NCI-H2107 treated with DMSO at 0.1 percent for 48 hours (cell line): ENCODE results near the gene NTM.

Experiments used
- DNase-seq: peaks from one replicate; lab custom pipeline; 2025; ENCODE audit not compliant: unreplicated experiment; lab: John Stamatoyannopoulos, UW

NTM gene

DNA sequence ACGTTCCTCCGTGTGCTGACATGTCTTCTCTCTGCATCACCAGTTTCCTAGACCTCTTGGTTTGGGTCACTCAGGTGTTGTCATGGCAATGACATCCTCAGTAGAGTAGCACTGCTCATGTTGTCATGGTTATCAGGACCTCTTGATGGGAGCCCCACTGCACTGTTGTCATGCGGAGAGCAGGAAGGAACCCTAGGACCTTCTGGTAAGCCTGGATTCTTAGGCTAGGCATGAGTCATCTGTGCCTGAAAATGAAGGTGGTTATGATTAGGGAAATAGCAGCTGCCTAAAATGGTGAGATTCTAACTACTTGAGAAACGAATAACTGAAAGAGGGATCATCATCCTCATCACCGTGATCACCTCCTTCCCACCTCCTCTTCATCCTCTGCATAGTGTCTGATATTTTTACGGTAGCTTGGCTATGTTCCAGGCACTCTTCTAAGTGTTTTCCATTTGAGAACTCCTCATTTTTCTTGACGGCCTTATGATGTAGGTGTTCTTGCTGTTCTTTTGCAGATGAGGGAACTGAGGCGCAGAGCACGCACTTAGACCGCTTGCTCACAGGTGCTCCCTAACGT is 858.4 kb downstream of the NTM start:
- DNase-seq: no peak

GRCh38 chr11:132231656-132232347 is 861.4 kb downstream of the NTM start:
- DNase-seq: peak; percentile 76

GRCh38 chr11:132234878-132235277 is 864.5 kb downstream of the NTM start:
- no peak for DNase-seq

DNA sequence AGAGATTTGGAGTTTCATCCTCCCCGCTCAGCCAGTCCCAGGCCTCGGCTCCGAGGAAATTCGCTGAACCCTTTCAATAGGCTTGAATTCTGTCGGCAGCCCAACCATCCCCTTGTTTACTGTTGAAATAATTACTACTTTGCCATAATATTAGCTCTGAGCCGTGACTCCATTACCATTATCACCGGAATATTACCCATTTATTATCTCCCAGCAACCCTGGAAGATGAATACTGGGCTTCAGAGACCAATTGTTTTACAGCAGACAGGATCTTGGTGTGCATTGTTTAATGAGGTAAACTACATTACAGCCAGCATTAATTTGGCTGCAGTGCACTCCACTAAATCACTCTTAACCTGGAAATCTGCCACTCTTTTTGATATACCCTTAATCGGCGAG is 867.4 kb downstream of the NTM start:
- DNase-seq: no peak

GRCh38 chr11:132238331-132238866 is 868.0 kb downstream of the NTM start:
- no peak for DNase-seq

DNA sequence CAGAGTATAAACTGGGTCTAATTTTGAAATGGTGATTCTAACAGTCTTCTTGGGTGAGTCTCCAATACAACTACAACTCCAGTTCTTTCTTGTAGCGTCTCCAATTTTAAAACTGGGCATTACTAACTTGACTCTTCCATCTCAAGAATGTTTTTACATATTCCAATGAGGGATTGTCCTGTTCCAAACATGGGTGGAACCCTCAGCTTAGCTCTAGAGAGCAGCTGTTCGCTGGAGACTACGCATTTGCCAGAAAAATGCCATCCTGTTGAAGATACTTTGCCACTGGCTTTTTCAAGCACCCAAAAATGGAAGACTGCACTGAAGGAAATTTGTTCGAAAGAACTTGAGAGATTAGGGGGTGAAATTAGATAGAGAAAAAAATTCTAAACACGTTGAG is 870.0 kb downstream of the NTM start:
- no peak for DNase-seq

- DNase-seq: no peak
Measured at GRCh38 chr11:132242632-132243031, 872.2 kb downstream of the NTM start.

DNA sequence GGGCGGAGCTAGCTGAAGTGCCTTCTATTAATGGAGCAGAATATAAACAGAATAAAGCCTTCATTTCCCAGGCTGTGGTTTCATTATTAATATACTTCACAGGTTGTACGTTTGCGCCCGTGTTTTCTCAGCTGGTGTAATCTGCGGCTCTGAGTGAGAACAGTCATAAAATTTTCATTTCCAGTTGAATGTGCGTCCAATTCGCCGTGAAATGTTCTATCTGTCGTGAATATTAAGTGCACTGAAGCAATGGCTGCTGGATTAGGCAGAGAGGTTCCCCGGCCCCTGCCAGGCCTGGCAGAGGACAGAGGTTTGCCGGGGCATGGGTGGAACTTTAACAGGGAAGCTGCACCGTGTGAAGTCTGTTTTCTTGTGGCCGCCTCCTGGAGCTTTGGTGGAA is 874.4 kb downstream of the NTM start:
- DNase-seq: no peak

- no peak for DNase-seq
Measured at GRCh38 chr11:132245403-132246385, 875.3 kb downstream of the NTM start.

DNA sequence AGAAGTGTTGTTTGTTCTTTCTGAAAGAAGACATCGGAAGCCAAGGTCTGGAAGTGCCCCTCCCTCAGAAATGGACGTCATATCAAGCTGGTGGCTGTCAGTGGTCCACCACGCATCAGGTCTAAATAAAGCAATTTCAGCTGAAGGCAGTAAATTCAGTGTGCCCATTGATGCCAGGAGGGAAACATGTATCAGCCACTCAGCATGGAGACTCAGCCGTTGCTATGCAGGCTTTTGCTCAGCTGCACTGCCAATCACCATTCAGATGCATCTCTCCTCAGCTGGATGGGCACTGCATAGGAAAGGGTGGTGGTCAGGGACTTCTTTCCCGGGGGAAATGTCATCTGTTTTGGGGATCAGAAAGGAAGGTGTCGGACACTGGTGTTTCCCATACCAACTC is 878.2 kb downstream of the NTM start:
- no peak for DNase-seq

GRCh38 chr11:132249256-132249655 is 878.8 kb downstream of the NTM start:
- no peak for DNase-seq

GRCh38 chr11:132251061-132251460 is 880.6 kb downstream of the NTM start:
- DNase-seq: no peak

- no peak for DNase-seq
Measured at GRCh38 chr11:132253469-132254264, 883.3 kb downstream of the NTM start.

GRCh38 chr11:132254906-132255305 is 884.5 kb downstream of the NTM start:
- DNase-seq: no peak

GRCh38 chr11:132256528-132257279 is 886.3 kb downstream of the NTM start:
- DNase-seq: no peak

GRCh38 chr11:132257871-132258270 is 887.5 kb downstream of the NTM start:
- DNase-seq: no peak

DNA sequence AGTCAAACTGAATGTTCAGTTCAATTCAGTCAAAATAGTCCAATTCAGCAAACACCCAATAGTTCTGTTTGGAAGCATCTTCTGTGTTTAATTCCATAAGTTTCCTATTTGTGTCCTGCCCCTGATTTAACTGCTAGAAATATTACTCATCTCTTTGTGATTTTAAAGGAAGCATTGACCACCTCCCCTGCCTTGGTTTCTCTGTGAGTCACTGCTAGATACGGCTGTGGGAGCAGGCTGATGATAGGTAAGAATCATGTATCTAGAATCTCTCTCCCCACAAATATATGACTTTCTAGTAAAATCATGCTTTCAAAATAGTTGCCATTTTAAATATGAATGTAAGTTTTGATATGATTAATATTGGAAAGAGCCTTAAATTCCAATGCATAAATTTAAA is 888.5 kb downstream of the NTM start:
- no peak for DNase-seq

DNA sequence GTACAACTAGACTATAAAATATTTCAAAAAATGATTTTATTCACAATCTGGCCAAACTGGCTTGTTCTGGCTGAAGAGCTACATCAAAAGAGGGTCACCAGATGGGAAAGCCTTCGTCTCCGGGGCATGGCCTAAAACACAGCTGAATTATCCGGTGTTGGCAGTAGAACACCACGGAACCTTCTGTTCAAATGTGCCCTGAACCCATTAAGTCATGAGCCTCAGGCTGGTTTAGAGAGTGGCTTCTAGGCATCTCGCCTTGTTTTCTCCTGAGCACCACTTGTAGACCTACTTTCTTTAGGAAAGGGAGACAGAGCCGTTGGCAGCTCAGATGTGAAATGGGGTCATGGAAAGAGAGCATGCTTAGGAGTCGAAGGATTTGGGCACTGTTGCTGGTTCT is 890.2 kb downstream of the NTM start:
- DNase-seq: no peak

DNA sequence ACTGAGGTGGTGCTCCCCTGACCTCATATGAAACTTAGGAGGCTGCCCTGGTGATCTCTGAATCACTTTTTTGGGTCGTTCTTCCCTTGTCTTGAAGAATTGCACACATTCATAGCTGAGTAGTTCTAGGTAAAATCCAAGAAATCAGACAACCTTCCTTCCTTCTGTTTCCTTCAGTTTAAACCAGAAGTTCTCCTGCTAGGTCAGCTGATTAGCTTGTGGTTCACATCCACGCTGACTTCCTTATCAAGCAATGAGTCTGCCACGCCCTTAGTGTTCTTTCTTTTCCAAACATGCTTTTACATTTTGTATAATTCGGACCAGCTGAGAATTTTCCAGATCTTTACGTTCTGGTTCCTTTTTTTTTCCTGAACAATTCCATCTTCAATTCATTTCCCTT is 892.8 kb downstream of the NTM start:
- no peak for DNase-seq

DNA sequence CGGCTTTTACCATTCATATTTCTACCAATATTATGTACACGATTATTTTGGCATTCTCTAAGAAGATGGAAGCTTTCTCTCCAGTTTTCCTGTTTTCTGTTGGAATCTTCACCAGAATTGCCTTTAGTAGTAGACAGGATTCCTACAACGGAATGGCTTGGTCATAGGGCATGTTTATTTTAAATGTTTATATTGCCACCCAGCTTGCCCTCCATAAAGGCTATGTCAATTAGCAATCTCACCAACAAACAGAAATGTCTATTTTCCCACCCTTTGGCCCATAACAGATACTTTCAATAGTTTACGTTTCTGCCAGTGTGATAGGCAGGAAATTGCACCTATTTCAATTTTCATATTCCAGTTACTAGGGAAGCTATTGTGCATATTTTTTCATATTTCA is 893.5 kb downstream of the NTM start:
- DNase-seq: no peak
